HG03442 (cell line): ENCODE data around the gene CDK4.
"Not testable (repeated sequence)": the region's sequence is repeated elsewhere in the genome, so short reads cannot be mapped to it uniquely, and the experiment has no call there.

Source experiments
- ATAC-seq: cut with Tn5 transposase; IDR thresholded peaks from one replicate; pipeline ENCODE4 v1.9.1; 2021; ENCODE audit warnings: mild to moderate bottlenecking, moderate library complexity; ENCODE audit not compliant: unreplicated experiment

CDK4 gene

GRCh38 chr12:57751788-57752667, at the start of gene CDK4:
Gene CDK4 (minus strand): TSS chr12:57752310. CDS start chr12:57751717, 593 bp downstream.
- peak; percentile 63 for ATAC-seq

DNA sequence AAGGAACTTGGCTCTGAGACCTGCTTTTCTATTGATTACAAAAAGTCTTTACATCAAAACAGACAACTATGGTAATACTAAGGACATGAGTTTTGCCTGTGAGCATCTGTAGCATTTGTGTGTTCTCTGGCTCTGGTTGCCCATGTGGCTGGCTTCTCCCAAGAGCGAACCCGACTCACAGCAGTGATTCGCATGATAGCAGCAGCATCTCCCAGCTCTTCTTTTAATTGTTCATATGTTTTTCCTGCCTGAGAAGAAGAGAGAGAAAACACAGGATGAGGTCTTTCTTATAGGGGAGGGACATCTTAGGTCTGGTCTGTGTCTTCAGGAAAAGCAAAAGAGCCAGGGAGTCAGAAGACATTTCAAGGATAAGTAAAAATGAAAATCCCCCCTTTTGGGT, 48.9 kb upstream of the CDK4 start:
- ATAC-seq, result no peak

GRCh38 chr12:57797933-57798332, 45.8 kb upstream of the CDK4 start:
- no peak for ATAC-seq

- no peak for ATAC-seq
These were observed 44.9 kb upstream of the CDK4 start for GRCh38 chr12:57796996-57797395.

DNA sequence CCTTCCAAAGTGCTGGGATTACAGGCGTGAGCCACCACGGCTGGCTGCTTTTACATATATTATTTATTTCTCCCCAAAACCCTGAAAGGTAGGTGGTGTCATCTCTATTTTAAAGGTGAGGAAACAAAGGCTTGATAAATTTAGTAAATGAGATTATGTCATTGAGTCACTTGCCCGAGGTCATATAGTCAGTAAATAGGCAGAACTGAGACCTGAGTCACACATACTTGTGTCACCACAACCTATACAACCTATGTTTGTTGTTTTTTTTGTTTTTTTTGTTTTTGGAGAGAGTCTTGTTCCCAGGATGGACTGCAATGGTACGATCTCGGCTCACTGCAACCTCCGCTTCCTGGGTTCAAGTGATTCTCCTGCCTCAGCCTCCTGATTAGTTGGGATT, 43.2 kb upstream of the CDK4 start:
- ATAC-seq, result no peak

DNA sequence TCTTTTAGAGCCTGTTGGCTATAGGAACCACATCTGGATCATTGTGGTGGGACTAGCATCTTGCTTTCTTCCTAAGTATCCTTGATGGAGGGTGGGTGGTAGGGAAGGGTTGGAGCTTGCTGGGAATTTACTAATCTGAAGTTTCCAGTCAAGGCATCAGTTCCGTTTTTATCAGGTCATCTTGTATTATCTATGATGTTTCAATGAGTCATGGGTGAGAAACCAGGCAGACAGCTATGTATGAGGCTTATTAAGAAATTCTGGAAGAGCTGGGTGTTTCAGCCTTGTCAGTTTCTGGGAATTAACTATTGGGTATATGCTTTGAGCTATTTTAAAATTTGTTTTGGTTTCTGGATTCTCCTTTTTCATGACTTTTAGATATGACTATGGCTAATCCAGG, 41.8 kb upstream of the CDK4 start:
- no peak for ATAC-seq

DNA sequence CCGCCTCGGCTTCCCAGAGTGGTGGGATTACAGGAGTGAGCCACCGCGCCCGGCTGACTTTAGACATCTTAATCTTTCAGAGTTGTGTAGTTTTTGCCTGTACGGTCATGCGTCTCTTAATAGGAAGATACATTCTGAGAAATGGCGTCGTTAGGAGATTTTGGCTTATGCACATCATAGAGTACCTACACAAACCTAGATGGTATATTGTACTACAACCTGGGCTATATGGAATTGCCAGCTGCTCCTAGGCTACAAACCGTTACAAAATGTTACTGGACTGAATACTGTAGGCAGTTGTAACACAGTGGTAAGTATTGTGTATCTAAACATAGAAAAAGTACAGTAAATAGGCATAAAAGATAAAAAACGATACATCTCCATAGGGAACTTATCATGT, 31.8 kb upstream of the CDK4 start:
- ATAC-seq, result no peak

DNA sequence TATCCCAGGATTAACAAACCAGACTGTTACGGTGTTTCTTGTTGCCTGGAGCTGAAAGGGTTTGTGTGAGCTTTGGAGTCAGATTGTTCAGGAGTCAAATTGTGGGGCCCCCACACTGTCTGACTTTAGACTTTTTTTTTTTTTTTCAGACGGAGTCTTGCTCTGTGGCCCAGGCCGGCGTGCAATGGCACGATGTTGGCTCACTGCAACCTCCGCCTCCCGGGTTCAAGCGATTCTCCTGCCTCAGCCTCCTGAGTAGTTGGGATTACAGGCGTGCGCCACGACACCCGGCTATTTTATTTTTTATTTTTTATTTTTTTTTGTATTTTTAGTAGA, 31.3 kb upstream of the CDK4 start:
- ATAC-seq, result no peak

GRCh38 chr12:57782608-57783465, 30.7 kb upstream of the CDK4 start, which contains the start of gene TSFM:
Gene TSFM (plus strand): TSS chr12:57782787. CDS start chr12:57782802, 15 bp downstream.
- ATAC-seq, result peak; percentile 83

DNA sequence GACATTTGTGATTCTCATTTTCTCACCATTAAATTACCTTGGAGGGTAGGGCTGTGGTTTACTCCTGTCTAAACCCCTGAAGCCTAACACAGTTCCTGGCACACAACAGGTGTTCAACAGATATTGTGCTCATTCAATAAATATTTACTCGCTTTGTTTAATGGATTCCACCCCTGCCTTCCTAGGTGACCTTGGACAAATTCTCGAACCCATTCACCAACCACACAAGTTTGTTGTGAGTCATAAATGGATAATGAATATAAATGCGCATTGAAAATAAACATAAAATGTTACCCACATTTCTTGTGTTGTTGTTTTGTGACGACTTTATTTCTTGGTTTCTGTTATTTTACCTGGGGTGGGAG, 30.1 kb upstream of the CDK4 start:
- peak; percentile 21 for ATAC-seq

DNA sequence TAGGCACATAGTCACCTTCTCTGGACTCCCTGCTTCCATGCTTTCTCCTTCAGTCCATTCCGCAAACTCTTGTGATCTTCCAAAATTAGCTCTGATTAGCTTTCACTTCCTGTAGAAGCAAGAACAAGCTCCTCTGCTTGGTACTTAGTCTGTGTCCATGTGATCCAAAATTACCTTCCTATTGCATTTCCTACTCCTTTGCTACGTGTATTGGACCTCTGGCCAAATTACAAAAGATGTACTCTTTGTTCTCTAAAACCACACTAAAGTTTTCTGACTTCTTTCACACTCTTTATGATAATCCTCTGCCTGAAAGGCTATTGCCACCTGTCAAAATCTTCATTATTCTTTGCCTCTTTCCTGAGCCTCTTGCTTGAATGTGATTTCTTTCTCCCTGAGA, 29.7 kb upstream of the CDK4 start:
- no peak for ATAC-seq

- no peak for ATAC-seq
These were observed 29.1 kb upstream of the CDK4 start for GRCh38 chr12:57781244-57781643.

DNA sequence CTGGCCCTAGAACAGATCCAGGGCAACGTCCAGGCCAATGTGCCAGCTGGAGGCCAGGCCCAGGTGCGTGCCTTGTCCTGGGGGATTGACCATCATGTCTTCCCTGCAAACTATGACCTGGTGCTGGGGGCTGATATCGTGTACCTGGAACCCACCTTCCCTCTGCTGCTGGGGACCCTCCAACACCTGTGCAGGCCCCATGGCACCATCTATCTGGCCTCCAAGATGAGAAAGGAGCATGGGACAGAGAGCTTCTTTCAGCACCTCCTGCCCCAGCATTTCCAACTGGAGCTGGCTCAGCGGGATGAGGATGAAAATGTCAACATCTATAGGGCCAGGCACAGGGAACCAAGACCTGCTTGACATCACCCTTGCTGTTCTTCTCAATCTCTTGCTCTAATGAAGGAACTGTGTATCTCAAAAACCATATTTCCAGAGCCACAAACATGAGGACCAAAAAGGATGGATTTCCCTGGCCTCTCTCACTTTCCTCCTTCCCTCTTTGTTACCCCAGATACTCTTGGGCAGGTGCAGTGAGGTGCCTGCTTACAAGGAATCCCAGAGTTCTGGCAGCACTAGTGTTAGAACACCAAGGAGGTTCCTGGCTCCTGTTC, 28.3 kb upstream of the CDK4 start:
- ATAC-seq, result no peak

DNA sequence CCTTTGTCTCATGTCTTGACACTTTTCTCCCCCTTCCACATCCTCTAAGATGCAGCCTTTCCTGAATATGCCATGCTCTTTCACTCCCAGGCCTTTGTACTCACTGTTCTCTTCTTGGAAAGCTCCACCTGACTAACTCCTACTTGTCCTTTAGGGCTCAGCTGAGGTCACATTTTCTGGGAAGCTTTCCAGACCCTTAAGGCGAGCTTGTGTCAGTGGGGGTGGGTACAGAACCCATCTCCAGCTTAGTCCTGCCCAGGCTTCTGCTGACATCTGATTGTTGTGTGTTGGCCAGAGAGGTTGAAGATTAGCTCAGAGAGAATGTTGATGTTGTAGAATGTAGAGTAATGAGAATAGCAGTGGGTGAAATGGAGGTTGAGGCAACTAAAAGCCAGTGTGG, 27.6 kb upstream of the CDK4 start:
- ATAC-seq, result no peak

GRCh38 chr12:57777911-57778310, 25.8 kb upstream of the CDK4 start:
- ATAC-seq, result no peak

DNA sequence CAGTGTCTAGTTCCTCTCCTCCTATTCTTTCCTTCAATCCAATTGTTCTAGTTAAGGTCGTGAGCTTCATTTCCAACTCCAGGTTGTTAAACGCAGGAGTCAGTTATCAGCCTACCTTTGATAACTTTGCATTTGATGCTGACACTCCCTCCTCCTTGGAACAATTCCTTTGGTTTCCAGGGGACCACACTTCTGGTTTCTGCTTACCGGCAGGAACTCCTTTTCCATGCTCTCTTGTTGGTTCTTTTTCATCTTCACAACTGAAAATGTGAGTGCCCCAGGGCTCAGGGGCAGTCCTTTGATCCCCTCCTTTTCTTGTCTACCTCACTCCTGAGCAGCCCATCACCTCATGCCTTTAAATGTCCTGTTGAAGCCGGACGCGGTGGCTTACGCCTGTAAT, 25.3 kb upstream of the CDK4 start:
- ATAC-seq, result no peak

- ATAC-seq, result no peak
These were observed 24.1 kb upstream of the CDK4 start for GRCh38 chr12:57776247-57776587.

GRCh38 chr12:57775563-57776246, 23.6 kb upstream of the CDK4 start:
- ATAC-seq, result no peak

GRCh38 chr12:57775044-57775443, 22.9 kb upstream of the CDK4 start:
- ATAC-seq, result no peak

- ATAC-seq, result not testable (repeated sequence)
These were observed 22.5 kb upstream of the CDK4 start for GRCh38 chr12:57774634-57775033.
